Cerebellar cortex (tissue), 1 donor: Measurements from ENCODE around the gene SIMC1.
A peak's percentile ranks its signal among the peaks of the same experiment; 100 is the strongest.

Experiments used
- DNase-seq: peaks from one replicate; pipeline ENCODE4 v3.0.0-alpha.2; 2015; ENCODE audit warnings: low spot score

SIMC1 gene

DNA sequence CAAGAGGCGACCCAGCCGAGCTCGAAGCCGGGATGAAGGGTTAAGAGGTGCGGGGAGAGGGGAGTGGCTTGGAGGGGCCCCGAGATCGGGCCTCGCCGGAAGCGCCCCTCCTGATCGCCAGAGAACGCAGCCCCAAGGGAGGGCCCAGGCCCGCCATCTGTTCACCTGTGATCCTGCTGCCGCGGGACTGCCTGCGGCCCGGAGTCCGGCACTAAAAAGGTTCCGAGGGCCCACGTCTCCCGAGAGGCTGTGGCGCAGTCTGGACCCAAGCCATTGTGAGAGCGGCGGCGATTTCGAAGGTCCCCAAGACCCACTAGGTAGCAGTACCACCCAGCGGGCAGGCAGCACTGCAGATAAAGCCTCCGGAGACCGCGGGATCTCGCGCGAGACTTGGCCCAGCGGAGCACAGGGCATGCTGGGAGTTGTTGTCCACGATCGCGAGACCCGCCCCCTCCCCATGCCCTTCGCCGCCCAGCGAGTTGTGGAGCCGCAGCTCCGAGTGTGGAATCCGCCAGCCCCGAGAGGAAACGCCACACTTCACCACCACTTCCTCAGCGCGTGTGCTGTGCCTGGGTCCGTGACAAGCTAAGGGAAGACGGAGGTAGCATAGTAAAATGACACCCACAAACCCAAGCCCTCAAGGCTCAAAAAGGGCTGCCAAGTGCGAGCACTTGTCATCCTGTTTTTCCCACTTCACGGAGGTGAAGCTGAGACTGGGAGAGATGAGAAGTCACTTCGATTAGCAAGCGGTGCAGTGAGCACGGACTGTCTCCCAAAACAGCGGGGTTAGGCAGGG, 123.4 kb downstream of the SIMC1 start, which contains the start of gene KIAA1191:
Gene KIAA1191, minus strand, starts transcription at position 328 of the 796 bp plus-strand sequence. CDS start 2,256 bp downstream, outside the sequence.
- DNase-seq, result peak; percentile 92

DNA sequence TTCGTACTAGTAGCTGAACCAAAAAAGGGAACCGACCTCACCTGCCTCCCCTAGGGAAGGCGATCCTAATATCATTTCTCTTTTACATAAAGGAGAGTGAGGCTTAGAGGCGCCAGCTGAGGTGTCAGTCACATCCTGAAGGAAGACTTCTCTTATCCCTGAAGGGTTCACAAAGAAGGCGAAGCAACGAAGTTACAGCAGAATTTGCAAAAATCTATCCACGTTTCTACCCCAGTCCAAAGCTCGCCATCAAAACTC, 123.9 kb downstream of the SIMC1 start:
- DNase-seq, result no peak

DNA sequence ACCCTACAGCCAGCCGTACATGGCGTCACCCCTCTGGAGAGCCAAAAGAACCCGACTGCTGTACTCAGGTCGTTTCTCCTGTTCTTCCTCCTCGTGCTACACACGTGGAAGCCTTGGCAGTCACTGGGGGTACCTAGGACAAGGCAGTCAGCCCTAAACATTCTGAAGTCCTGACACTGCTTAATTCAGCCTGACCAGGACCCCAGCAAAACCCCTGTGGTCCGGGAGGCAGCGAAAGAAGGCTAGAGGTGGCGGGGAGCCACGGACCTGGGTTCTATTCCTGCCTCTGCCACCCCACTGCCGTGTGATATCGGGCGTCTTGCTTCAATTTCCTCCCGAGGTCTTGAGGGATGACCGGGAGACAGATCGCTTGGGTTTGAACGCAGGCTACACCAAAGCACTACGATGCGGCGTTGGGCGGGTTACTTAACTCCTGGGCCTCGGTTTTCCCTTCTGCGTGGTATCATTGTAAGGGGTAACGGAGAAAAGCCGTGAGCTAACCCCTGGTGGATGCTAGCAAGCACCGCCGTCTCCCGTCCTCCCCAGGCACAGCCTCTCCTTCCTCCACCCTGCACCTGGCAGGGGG, 126.6 kb downstream of the SIMC1 start:
- DNase-seq, result peak; percentile 31

DNA sequence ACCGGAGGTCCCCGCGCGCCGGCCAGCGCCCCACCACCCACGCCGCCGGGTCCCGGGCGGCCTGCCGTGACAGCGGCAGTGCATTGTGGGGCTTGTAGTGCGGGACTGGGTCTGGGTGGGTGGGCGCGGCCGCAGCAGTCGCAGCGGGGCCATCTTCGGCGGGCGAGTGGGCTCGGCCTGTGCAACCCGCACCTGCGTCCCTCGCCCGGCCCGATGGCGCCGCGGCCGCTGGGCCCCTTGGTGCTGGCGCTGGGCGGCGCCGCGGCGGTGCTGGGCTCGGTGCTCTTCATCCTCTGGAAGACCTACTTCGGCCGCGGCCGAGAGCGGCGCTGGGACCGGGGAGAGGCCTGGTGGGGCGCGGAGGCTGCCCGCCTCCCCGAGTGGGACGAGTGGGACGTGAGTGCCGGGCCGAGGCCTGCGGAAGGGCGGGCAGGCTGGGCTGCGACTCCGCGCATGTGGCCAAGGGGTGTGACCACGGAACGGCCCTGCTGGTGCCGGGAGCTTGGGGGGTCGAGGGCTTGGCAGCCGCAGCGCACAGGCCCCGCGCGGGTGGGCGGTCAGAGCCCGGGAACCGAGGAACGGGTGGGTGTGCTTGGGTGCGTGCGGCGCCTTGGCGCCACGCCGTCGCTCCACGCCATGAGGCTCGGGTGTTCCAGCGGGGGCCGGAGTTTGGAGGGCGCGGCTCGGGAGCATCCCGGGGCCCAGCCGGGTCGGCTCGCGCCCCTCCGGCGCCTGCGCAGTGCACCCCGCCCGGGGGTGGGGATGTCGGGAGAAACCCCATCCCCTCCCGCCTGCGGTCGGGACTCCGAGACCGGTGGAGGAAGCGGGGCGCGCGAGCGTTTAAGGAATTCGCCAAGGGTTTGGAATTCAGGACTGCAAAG, 127.4 kb downstream of the SIMC1 start, which contains the start of gene ARL10:
Gene ARL10, plus strand, starts transcription at position 137 of the 881 bp plus-strand sequence. Its CDS starts 77 bp downstream, at position 214.
- no peak for DNase-seq

DNA sequence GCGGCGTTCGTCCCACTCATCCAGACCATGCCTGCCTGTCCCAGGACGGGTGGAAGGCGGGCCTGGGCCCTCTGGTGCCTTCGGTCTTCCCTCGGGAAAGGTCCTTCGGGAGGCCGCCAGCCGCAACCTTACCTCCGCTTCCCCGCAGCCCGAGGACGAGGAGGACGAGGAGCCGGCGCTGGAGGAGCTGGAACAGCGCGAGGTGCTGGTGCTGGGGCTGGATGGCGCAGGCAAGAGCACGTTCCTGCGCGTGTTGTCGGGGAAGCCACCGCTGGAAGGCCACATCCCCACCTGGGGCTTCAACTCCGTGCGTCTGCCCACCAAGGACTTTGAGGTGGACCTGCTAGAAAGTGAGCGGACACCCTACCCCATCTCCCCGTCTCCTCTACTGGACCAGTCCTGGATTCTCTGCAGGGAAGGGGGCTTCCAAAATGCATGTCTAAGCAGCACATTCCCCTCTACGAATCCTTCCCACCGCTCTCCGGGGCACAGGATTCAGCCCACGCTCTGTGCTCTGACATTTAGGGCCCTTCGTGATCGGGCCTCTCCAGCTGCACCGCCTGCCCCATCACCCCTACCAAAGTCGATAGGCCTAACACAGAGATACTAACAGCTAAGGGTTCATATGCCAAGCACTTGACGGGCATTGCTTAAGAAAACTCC, 128.1 kb downstream of the SIMC1 start:
- DNase-seq, result no peak

DNA sequence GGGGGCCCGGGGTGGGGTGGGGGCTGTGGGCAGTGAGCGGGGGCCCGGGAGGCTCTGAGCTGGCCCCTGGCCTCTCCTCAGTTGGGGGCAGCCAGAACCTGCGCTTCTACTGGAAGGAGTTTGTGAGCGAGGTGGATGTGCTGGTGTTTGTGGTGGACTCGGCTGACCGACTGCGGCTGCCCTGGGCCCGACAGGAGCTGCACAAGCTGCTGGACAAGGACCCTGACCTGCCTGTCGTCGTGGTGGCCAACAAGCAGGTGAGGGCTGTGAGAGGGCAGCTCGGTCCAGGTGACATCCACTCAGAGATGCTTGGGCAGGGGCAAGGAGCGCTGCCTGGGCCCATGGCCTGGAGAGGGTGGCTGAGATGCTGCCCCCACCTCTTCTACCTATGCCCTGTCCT, 130.5 kb downstream of the SIMC1 start:
- DNase-seq, result no peak

DNA sequence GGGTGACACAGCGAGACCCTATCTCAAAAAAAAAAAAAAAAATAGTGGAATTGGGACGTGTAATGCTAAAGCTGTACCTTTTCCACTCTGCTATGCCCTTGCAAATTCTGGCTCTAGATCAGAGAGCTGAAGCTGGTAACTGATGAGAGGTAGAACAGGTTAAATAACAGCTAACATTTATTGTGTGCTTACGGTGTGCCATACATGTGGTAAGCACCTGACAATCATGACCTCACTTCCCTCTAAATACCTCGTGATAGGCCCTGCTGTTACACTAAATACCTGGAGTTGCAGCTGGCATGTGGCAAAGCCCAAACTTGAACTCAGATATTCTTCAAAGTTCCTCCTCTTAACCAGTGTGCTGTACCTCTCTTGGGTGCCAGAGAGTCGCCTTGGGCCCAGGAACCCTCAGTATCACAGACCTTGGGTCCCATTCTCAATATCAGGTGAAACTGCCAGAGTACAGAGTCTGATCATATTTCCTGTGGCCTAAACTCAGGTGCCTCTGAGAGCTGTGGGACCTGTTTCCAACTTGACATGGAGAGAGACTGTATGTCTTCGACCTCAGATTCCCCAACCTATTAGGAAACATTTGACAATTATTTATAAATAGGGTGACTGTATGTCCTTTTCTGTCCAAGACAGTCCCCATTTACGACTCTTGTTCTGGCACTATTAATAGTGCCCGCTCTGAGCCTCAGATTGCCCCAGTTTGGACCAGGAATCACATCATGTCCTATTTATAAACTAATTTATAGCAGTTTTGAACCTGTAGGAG, 131.9 kb downstream of the SIMC1 start:
- no peak for DNase-seq

DNA sequence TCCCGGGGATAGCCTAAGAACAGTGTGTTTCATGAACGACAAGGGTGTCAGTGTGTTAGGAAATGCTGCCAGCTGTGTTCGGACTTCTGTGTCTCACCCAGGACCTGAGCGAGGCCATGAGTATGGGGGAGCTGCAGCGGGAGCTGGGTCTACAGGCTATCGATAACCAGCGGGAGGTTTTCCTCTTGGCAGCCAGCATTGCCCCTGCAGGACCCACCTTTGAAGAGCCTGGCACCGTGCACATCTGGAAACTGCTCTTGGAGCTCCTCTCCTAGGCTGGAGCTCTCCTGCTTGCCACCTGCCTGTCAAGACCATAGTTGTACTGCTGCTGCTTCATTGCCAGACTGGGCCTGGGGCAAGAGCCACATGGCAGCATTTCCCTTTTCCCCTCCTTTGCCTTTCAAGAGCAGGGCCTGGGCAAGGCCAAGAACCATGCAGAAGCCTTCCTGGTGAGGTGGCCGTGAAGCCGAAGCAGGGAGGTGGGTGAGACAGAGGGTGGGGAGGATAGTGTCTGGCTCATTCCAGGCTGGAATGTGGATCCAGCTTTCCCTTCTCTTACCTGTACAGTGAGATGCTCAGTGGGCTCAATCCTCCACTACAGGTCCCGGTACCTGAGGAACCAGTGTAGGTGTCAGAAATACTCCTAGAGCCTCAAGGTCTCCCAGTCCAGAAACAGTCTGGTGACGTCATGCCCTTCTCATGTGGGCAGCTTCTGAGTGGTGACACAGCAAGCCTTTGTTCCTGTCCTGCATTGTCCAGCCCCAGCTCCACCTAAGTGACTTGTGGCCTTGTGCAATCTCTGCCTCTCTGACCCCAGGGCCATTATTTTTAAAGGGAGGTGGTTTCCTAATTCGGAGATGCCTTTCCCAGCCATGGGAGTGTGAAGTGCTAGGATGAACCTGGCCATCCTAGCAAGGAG, 133.7 kb downstream of the SIMC1 start:
- DNase-seq, result no peak

DNA sequence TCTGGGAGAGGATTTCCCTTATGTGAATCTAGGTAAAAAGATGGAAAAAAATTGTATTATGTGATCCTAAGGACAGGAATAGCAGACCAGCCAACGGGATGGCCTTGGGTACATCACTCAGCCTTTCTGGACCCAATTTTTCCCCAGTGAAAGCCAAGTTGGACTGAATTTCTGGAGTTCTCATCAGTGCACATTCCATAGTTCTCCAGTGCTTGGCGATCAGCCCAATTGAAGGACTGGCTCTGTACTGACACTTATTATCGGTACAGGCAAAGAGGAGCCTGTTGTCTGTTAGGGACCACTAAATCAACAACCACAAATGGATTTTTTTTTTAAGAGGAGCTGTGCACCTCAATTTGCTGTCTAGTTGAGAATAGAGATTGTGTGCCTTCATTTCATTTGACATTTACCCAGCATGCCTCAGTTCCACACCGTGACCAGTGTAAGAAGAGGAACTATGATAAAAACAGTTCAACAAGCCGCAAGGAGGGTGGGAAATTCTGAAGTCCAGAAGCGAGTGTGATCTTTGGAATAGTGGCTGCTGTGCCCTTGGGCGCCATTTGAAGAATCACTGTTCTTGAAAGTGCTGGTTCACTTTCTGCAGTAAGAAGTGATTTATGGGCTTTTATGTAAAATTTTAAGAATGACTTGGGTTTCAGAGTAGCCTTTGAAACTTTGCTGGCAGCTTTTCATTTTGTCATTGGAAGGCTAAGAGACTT, 135.0 kb downstream of the SIMC1 start:
- no peak for DNase-seq

DNA sequence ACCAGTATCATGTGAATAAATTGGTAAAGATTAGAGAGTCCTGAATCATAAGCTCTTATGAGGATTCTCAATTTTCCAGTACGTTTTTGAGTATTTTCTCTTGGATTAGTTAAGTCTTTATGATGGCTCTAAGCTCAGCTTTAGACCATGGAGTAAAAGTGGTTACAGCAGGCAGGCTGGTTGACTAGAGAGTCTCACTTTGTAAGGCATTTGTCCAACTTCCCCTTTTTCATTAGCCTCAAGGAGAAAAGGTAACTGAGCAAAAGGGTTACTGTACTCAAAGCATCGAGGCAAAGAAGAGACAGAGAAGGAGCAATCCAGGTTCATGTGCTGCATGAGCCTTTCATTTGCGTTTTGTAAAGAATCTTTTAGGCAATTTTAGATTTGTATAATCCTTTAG, 141.7 kb downstream of the SIMC1 start:
- no peak for DNase-seq

DNA sequence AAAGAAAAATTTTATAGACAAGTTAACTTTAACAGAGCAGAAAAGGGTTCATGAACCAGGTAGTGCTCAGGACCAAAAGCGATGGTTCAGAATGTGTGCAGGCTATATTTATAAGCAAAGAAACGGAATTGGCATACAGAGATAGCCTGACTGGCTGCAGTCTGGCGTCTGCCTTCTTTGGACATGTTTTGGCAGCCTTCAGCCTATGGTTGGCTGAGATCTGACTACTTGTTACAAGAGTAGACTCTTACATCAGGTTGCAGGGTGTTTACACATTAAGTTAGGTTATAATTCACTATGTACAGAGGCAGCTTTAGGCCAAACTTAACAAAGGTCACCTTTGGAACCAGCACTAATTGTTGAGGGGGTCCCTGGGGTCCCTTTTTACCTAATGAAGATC, 143.2 kb downstream of the SIMC1 start:
- no peak for DNase-seq

DNA sequence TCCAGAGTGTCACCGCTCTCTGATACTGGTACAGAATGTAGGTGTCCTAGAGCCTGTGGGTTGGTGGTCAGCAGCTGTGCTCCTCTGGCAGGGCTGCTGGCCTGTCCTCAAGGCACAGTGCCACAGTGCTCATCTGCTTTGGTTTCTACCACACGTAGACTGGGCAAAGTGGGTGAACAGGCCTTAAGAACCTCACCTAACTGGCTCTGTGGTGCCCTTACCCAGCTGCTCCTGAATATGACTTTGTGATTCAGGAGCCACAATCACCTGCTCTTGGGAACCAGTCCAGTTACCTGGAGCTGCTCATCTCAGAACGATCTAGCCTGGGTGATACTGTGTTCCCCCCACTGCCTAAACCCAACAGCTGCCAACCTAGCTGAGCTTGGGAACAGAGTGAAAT, 143.8 kb downstream of the SIMC1 start:
- no peak for DNase-seq

DNA sequence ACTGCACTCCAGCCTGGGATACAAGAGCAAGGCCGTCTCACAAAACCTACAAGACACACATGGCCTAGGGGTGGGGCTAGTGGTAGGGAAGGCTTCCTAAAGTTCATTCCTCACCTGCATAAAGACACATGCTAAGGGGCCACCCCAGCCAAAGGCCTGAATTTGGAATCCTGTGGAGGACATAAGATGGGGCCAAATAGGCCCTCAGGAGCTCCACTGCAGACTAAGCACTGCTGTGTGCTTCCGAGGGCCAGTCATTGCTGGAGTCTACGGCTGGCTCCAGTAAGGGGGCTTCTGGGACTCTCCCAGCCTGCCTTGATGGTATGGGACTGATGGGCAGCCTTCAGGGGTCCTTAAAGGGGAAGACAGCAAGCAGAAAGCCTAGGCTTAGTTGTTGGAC, 144.5 kb downstream of the SIMC1 start:
- no peak for DNase-seq

DNA sequence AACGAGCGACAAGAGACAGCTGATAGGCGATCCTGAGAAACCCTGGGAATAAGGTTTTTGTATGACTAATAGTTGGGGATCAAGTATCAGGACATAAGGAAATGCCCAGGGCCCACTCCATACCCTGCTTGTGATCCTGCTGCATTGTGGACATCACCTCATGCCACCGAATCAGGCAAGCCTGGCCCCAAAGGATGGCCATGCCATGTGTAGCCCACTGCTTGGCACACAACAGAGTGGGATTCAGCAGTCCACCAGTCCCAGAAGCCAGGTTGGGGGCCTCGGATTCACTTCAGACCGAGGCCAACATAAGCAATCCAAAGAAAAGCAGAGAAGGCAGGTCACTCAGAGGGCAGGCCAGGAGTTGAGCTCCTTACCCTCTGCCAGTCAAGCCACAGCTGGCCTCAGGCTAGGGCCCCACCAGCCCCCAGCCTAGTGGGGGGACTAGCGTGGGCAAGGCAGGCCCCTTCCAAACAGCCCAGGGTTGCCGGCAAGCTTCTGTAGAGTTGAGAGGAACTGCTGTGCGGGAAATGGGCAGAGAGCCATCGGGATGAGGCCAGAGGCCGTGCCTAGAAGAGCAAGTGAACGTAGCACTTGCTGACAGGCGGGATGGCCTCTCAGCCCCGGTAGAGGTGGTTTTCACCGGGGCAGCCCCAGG, 145.2 kb downstream of the SIMC1 start:
- no peak for DNase-seq

DNA sequence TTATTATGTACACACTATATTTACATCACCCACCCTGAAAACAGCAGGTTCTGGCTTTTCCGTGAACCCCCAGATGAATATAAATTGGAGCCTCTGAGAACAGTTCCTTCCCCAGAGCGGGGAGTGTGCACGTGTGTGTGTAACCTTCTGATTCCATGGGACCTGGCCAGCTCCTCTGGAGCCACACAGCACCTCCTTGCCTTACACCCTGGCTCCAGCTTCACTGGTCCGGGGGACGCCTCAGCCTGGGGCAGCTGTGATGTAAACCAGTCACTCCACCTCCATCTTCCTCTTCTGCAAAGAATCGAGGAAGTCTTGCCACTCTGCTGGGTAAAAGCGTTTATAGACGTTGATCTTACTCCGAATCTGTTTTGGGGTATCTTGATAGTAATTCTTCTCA, 145.7 kb downstream of the SIMC1 start:
- no peak for DNase-seq

DNA sequence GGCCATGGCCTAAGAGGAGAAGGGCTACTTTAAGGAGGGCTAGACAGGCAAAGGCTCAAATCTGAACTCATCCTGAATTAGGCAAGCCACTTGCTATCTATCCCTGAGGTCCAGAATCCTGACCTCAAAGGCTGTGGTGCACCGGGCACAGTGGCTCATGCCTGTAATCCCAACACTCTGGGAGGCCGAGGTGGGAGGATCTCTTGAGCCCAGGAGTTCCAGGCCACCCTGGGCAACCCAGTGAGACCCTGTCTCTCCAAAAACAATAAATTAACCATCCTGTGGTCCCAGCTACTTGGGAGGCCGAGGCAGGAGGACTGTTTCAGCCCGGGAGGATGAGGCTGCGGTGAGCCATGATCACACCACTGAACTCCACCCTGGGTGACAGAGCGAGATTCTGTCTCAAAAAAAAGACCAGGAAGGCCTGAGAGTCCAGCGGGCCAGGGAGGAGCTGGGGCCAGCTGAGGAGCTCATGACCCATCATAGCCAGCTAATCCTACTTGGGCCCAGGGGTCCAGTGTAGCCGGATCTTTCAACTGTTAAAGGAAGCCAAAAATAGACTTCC, 146.2 kb downstream of the SIMC1 start:
- no peak for DNase-seq

DNA sequence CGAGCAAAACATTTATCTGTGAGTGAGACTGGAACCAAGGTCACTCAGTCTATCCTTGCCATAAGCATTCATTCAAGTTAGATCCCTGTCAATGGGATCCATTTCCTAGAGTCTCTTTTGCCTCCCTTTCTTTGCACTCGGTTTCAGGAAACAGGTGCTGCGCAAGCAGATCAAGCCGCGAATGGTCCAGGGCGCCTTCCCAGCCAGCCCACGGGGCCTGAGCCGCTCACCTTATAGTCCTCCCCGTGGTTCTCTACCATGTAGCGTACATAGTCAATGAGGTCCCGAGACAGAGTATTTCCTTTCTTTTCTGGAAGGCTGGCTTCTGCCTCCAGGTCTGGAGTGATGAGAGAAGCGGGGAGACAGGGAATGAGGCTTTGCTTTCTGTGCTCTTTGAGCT, 146.8 kb downstream of the SIMC1 start:
- no peak for DNase-seq

DNA sequence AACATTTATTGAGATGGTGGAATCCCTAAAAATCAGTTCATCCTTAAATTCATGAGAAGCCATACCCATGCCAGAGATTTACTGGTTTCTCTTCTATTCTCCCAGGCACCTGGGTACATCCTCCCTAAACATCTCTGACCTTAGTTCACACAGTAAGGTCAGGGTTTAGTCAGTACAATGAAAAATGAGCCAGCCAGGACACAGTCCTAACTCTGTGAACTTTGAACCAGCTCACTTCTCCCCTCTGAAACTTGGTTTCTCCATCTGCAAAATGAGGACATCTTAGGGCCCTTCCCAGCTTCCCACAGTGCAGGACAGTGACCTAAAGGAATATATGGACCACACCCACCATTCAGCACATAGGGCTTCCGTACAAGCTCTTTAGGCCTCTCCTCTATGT, 148.3 kb downstream of the SIMC1 start:
- no peak for DNase-seq

DNA sequence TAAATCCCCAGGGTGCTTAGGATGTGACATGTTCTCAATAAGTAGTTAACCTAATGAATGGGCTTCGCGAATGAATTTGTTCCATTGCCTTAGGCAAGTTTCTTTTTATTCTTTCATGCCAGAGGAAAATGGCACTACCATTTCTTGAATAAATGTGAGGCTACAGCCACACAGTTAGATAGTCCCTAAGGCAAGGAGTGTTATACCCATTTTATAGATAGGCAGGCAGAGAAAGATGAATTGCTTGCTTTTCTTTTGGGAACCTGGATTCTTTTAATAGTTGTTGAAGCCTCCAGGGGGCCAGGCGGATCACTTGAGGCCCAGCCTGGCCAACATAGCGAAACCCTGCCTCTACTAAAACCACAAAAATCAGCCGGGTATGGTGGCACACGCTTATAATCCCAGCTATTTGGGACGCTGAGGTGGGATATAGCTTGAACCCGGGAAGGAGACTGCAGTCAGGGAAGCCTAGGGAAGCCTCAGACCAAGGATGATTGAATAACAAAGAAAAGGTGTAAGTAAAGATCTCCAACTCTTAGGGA, 149.2 kb downstream of the SIMC1 start:
- no peak for DNase-seq
